ENCODE measurements around the gene CAB39L. TPM values are rescaled to one million over a fixed set of nuclear protein-coding genes. Genes with fewer than 3 reads are reported as not detected.

The CAB39L gene
- total RNA-seq, 2 donors from 2014 or later: 5.3 to 8.6 TPM

GRCh38 chr13:49262634-49263033, 181.2 kb downstream of the CAB39L start:
- Mint-ChIP-seq H3K4me3 (no peak overlapping the region), H3K27ac (no peak overlapping the region), H3K36me3 (ENCODE audit: low read depth) (peaks cover 25% of the 10 kb centered on the region), H3K9me3 (no peaks in the 10 kb centered on the region), H3K4me1 (no peaks in the 10 kb centered on the region), H3K27me3 (ENCODE audit: insufficient read depth) (no peaks in the 10 kb centered on the region)
- Histone ChIP-seq H3K9me3 (ENCODE audit: control insufficient read depth, low read length) (no peaks in the 10 kb centered on the region), H3K4me3 (ENCODE audit: low read length) (no peak overlapping the region), H3K36me3 (ENCODE audit: control insufficient read depth, insufficient read depth, low read length) (peaks cover 23% of the 10 kb centered on the region), H3K27me3 (ENCODE audit: control insufficient read depth, insufficient read depth, low read length, poor library complexity, severe bottlenecking) (no peaks in the 10 kb centered on the region), H3K27ac (ENCODE audit: low read depth, low read length) (no peak overlapping the region), H3K9ac (ENCODE audit: extremely low read depth, low read length, poor library complexity, severe bottlenecking) (no peak overlapping the region), H3K4me1 (ENCODE audit: control insufficient read depth, insufficient read depth, low read length) (no peaks in the 10 kb centered on the region)
- 91 to 92% methylated on average over 5 to 6 of the region's 6 CpGs for WGBS, 2 experiments (ENCODE audit: insufficient coverage in 1 of 2, insufficient read length in 1 of 2)
- DNase-seq: no peak
- TF ChIP-seq CTCF (conservative IDR thresholded peaks at IDR 0.05): no peak

DNA sequence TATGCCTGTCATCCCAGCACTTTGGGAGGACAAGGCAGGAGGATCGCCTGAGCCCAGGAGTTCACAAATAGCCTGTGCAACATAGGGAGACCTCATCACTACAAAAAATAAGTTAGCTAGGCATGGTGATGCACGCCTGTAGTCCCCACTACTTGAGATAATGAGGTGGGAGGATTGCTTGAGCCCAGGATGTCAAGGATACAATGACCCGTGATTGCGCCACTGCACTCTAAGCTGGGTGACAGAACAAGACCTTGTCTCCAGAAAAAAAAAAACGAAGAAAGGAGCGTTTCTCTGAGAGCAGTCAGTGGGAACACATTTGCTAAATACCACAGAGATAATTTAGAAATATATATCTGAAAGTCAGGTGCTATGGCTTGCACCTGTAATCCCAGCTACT, 184.3 kb downstream of the CAB39L start:
- Histone ChIP-seq H3K36me3 (ENCODE audit: control insufficient read depth, insufficient read depth, low read length) (peaks cover 46% of the 10 kb centered on the region), H3K4me1 (ENCODE audit: control insufficient read depth, insufficient read depth, low read length) (no peaks in the 10 kb centered on the region), H3K9ac (ENCODE audit: extremely low read depth, low read length, poor library complexity, severe bottlenecking) (no peak overlapping the region), H3K27me3 (ENCODE audit: control insufficient read depth, insufficient read depth, low read length, poor library complexity, severe bottlenecking) (no peaks in the 10 kb centered on the region), H3K9me3 (ENCODE audit: control insufficient read depth, low read length) (no peaks in the 10 kb centered on the region), H3K27ac (ENCODE audit: low read depth, low read length) (no peak overlapping the region), H3K4me3 (ENCODE audit: low read length) (no peak overlapping the region)
- DNase-seq: no peak
- no peak for TF ChIP-seq CTCF (conservative IDR thresholded peaks at IDR 0.05)
- Mint-ChIP-seq H3K36me3 (ENCODE audit: low read depth) (peaks cover 40% of the 10 kb centered on the region), H3K4me3 (no peak overlapping the region), H3K4me1 (no peaks in the 10 kb centered on the region), H3K9me3 (no peaks in the 10 kb centered on the region), H3K27ac (no peak overlapping the region), H3K27me3 (ENCODE audit: insufficient read depth) (no peaks in the 10 kb centered on the region)
- WGBS, 2 experiments (ENCODE audit: insufficient coverage in 1 of 2, insufficient read length in 1 of 2): 91 to 96% methylated on average over 3 to 6 of the region's 6 CpGs

Other genes with a start within 250 kb of the CAB39L start
- under 1 TPM; 0.29 to 0.35 TPM for gene MLNR, start 223.7 kb downstream of the CAB39L start, total RNA-seq
- 10 to 100 TPM in 1 of 2 donors, 1 to 10 TPM in 1; 6.0 to 15.8 TPM for gene CDADC1, start 196.1 kb downstream of the CAB39L start, total RNA-seq
- 1 to 10 TPM; 7.8 to 9.5 TPM for gene SETDB2, start 210 bp upstream of the CAB39L start, total RNA-seq
- 10 to 100 TPM; 16.8 to 21.0 TPM for gene PHF11, start 51.9 kb upstream of the CAB39L start, total RNA-seq
- 10 to 100 TPM; 40.6 to 46.4 TPM for gene RCBTB1, start 141.5 kb upstream of the CAB39L start, total RNA-seq
- under 1 TPM; 0.24 to 0.49 TPM for gene ARL11, start 184.4 kb upstream of the CAB39L start, total RNA-seq
- 10 to 100 TPM; 60.2 to 85.2 TPM for gene EBPL, start 247.4 kb upstream of the CAB39L start, total RNA-seq